NOMO-1 treated with DMSO at 0.1 percent for 48 hours (cell line): Measurements from ENCODE around the gene DZIP1L.
A peak's percentile ranks its signal among the peaks of the same experiment; 100 is the strongest.

Experiments used
- DNase-seq: peaks from one replicate; lab custom pipeline; 2025; ENCODE audit not compliant: unreplicated experiment; lab: John Stamatoyannopoulos, UW

The DZIP1L gene

DNA sequence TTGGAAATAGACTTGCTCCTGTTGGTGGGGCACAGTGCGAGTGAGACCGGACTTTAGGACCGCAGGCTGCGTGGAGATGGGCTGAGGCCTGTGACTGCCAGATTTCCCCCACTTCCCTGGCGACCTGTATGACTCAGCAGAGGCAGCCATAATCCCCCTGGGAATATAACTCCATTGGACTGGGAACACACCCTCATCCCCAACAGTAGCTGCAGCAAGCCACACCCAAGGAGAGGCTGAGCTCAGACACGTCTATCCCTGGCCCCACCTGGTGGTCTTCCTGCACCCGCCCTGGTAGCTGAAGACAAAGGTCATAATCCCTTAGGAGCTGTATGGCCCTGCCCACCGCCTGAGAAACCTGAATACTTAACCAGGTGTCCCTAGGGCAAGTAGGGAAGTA is 42.6 kb downstream of the DZIP1L start:
- DNase-seq = no peak

DNA sequence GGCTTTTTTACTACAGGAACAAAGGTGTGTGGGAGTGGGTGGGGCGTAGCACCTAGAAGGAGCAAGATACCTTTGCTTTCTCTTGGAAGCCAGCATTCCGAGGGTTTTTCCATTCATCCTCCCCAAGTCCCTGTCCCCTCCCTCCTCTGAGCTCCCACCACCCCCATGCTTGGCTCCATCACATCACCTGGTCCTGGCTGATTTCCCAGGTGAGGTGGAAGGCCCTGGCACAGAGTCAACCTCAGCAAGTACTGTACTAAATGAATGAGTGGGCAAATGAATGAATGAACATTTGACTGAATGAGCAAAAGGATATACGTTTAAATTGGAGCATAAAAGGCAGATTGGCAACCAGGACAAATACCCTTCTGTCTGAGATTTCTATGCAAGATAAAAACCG is 45.4 kb downstream of the DZIP1L start:
- no peak for DNase-seq

DNA sequence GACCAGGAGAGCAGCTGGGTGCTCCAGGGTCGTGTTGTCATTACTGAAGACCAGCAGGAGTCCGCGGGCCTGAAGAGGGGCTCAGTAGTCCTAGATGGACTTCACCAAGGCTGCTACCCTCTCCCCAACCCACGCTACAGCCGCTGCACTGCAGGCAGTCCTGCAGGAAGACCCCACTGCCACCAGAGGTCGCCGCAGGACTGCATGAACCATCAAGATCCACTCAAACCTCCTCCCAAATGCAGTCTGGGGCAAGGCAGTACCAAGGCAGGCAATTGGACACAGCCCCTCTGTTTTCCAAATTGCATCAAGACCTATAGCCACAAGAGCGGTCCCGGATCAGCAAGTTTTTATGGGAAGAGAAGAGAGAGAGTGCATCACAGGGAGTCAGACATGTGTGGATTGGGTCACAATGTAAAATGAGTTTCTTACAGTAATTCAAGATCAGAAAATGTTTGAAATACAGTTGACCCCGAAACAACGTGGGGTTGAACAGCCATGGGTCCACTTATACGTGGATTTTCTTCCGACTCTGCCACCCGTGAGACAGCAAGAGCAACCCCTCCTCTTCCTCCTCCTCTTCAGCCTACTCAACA is 46.7 kb downstream of the DZIP1L start:
- peak; percentile 68 for DNase-seq

DNA sequence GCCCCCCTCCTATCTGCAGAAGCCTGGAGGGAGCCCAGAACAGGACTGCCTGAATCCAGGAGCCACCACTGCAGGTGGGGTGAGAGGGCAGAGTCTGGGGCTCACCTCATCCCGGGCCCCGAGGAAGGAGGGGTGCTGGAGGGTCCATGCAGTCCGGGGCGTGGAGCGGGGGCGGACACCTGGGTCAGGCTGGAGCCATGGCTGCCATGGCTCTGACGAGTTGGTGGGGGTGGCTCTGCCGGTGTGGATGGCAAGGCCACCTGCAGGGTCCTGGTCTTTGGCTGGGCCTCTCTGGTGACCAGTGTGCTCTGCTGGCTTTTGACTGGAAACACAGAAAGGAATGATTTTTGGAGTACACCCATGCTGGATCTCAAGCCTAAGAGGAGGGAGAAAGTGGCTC is 47.4 kb downstream of the DZIP1L start:
- no peak for DNase-seq

DNA sequence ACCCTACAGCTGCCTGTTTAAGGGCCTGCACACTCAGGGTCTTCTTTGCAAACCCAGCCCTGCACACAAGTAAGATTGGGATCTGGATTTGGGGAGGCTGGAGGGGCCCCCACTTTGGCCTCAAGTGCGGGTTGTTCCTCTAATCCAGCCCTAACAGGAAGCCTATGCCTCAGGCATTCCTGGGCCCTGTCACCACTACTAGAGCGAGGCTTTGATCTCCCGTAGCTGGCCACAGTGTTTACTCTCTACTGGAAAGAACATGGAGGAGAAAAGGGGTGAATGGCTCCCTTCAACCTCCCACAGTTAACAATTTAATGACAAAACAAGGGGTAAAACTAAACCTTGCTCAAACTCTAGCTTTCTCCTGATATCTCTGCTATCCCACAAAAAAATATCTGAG is 48.4 kb downstream of the DZIP1L start:
- DNase-seq = no peak

DNA sequence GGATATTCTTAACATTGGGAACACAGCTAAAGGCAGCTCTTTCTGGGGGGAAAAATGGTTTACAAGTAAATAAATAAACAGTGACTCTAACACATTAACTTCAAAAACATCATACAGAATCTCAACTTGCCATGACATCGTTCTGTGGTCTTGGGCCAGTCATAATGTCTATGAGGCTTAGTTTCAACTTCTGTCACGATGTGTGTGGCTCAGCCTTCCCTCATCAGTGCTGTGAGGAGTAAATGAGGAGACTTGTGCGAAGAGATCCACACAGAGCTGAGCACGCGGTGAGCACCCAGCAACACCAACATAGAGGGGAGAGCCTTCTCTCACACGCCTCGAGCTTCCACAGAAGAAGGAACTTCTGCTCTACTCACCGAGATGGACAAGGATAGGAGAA is 49.0 kb downstream of the DZIP1L start:
- DNase-seq = no peak

DNA sequence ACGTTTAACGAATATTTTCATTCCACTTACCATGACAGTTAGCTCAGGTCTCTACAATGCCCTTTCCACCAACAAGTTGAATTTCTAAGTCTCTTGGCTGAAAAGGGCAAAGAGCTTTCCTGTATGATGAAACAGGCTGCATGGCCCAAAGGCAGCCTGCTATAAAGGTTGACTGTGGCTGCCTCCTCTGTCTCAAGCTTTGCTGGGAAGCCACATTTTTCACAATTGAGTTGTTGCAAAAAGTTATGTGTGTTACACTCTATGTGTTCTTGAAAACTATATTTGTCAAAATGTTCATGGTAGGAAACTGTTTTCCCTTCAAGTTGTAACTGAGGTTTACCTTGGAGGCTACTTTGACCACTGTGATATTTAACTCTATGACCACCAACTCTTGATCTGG is 49.5 kb downstream of the DZIP1L start:
- DNase-seq = no peak

DNA sequence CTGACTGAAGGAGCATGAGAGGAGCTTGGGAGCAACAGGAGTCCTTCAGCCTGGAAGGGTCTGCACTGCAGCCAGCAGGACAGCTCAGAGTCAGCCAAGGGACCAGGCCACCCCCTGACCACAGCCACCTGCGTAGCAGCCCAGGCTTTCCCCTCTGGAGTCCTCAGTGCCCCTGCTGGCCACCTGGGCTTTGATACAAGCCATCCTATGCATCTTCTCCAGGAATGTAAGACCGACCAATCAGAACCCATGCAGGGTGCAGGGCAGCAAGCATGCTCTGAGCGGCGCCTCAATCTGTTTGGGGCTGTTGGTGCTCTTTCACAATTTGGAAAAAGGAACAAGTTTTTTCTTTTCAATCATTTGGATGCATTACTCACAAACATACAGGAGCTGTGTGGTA is 52.0 kb downstream of the DZIP1L start:
- no peak for DNase-seq

DNA sequence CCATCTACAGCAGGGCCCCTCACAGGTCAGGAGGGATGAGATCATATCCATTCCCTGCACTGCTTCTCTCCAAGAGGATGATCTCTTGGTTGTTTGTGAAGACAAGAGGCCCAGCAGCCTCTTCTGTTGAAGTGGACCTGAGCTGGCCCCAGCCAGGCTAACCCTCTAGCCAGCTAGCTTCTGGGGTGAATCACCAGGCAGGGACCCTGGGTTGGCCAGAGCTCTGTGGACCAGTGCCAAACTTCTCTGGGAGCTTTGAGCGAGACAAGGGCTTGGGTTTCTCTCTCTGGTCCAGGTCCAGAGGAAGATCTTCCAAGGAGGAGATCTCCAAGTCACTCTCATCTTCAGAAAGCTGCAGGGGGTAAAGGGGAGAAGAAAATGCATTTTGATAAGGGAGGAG is 52.8 kb downstream of the DZIP1L start:
- DNase-seq = no peak

DNA sequence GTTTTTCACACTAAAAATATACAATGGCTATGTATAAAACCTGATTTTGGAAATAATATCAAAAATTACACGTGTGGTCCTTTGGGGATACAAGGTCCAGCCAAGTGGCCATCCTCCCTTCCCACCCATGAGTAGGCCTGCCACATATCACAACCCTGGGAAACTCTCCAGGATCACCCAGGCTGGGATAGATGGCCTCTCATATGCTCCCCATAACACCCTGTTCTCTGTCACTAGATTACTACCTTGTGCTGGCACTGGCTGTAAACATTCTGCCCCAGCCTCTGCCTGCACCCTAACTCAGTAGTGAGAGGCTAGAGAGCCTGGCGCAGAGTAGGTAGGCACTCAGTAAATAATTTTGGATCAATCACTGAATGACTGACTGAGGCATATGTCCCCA is 53.4 kb downstream of the DZIP1L start:
- DNase-seq = no peak

DNA sequence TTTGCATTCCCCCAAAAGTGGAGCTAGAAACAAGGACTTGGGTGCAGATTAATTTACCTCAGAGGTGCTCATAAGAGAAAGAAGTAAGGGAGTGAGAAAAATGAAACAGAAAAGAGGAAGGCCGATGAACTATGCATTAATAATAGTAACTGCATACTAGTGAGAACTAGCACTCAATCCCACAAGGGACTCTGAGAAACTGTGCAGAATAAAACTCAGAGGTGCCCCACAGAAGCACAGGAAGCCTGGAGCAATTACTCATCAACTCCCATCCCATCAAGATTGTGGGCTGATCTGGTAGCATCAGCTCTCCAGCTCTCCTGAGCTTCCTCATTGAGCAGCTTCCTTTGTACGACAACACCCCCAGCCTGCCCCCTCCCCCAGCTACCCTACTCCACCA is 54.6 kb downstream of the DZIP1L start:
- DNase-seq = peak; percentile 71

DNA sequence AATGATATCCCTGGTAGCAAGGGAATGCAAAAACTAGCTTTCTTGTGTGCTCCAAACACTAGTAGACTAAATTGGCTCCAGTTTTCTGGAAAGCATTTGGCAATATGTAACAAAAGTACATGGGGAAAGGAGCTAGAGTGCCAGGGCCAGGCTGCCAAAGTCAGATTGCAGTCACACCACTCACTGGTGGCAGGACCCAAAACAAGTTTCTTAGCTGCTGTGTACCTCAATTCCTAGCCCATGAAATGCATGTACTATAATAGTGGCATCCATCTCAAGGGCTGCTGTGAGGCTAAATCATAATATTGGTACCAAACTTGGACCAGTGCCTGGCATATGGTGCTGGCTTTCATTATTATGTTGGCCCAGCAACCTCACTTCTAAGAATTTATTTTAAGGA is 56.1 kb downstream of the DZIP1L start:
- no peak for DNase-seq

DNA sequence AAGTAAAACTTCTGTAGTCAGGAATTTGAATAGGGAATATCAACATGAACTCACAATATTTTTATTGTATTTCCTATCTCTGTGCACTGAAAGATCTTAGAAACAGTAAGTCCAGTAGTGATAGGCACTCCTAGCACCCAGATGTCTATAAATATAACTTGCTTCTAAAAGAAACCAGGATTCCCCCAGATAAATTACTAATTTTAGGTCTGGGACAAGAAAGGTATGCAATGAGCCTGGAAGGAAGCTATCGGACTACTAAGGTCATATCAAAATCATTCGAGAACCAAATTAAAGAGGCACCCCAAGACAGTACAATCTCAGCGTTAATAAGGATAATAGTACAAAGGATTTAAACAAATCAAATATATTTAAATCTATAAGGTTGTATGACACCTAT is 58.0 kb downstream of the DZIP1L start:
- DNase-seq = no peak

DNA sequence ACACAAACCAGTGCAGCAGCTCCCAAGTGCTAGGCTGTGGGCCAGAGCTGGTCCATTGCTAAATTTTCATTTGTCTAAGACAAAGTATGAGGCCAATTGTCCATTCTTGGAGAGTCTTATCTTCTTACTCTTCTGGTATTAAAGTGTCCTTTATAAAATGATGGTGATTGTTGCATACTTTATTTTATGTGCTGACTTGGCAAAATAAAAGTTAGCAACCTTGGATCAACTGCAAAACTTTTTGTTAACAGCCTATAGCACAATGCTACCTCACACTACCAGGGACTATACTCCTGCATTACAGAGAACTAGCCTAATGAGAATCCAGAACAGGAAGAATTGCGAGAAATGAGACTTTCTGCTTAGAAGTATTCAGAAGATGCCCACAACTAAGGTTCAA is 61.4 kb downstream of the DZIP1L start:
- no peak for DNase-seq

DNA sequence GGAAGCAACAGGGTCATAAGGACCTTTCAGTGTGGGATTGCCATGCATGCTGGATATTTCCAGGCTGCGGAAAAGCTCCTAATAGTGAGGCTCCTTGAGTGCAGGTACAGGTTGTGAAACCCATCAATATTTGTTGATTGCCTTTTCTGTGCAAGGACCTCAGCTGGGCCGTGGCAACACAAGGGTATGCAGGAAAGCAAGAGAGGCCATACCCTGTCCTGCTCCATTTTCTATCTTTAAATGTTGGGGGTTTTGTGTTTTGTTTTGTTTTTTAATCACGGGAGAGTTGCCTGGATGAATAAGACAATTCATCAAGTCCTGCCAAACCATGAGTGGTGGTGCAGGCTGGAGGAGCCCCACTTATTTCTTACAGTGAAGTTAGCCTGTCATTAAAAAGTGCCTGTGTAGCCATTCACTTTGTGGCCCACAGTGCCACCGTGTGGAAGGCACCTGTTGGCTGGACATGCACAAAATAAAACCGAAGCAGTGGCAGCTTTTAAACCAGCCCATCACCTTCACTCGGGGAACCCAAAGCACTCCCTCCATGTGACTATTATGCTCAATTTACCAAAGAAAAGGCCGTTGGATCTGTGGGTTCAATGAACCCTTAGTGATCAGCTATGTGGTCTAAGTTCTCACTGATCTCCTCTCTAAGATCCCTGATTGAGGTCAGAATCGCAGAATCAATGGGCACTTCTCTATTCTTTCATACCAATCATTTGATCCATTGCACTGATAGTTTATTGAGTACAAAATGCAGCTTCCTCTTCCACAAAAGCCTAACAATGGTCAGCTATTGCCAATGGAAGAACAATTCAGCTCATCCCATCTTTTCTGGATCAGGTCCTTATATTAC is 63.2 kb downstream of the DZIP1L start:
- DNase-seq = peak; percentile 39

DNA sequence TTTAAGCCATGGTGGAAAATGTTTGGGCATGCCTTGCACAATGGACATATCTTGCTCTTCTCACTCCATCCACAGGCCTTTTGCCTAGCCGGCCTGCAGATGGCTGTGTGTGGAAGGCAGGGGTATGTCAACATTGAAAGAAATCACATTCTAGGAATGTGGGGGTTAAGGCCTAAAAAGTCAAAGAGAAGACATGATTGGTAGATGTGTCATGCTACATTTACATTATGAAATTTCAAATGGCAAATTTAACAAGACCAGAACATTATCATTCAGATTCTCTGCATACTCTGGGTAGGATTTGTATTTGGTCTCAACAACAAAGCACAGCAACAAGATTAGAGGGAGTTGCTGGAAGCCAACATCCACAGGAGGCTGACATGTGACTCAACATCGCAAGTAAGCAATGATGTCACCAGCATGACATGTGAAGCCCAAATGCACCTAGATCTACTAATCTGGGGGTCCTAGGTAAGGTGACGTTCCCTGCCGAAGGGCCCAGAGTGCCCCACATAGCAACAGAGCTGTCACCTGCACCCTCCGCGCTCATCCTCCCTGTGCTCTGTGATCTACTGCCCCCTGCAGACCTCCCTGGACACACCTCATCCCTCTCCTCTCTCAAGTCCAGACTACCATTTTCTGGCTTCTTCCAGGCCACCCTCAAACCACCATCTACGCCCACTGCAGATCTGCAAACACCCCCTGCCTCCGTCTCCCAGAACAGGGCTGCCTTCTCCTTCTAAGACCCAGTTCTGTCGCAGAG is 66.1 kb downstream of the DZIP1L start:
- DNase-seq = no peak

DNA sequence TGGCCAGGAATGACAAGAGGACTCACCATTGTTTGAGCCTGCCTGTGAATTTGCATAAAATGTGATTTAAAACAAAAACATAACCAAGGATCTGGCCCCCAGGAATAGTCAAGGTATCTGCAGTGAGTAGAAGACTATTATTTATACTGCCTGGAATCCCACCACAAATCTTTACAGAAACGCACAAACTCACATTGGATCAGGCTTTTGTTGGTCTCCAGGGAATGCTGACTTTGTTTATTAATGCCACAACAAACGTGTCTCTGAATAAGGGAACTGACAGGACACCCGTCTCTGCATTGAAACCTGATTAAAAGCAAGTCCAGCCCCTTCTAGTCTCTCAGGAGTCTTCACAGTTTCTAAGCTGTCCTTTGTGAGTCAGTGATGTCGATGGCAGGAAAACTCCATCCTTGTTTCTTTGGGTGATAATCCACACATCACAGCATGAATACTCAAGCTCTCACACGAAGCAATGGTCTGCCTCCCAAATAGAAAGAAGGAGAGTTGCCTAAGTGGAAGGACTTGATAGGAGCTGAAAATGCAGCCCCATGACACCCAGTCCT is 67.7 kb downstream of the DZIP1L start:
- no peak for DNase-seq

DNA sequence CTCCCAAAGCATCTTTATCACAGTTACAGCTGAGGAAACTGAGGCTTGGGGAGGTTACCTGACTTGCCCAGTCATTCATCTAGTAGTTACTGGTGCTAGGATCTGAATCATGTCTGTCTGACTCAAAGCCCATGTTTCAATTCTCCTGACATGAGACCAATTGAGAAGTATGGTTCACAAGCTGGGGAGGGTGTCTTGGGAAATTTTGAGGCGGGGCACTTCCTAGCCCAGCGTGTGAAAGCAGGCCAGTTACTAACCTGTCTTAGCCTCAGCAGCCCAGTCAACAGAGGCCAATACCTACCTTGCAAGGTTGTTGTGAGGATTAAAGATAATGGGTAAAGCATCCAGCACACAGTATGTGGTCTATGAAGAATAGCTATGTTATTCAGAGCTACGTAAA is 68.5 kb downstream of the DZIP1L start:
- no peak for DNase-seq

DNA sequence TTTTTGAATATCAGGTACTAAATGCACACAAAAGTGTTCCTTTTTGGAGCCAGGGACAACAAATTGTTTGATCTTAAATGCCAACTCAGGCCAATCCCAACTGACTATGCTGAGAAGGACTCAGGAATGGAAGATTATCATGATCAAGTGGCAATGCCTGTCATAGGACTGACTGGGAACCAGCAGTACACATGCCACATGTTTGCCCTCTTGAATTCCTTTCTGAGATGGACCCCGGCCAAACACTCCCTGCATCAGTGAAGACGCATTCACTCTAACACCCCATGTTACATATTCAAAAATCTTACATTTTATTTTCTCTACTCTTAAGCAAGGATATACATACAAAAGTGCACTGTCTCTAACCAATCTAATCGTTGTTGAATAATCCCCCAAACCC is 69.3 kb downstream of the DZIP1L start:
- no peak for DNase-seq

DNA sequence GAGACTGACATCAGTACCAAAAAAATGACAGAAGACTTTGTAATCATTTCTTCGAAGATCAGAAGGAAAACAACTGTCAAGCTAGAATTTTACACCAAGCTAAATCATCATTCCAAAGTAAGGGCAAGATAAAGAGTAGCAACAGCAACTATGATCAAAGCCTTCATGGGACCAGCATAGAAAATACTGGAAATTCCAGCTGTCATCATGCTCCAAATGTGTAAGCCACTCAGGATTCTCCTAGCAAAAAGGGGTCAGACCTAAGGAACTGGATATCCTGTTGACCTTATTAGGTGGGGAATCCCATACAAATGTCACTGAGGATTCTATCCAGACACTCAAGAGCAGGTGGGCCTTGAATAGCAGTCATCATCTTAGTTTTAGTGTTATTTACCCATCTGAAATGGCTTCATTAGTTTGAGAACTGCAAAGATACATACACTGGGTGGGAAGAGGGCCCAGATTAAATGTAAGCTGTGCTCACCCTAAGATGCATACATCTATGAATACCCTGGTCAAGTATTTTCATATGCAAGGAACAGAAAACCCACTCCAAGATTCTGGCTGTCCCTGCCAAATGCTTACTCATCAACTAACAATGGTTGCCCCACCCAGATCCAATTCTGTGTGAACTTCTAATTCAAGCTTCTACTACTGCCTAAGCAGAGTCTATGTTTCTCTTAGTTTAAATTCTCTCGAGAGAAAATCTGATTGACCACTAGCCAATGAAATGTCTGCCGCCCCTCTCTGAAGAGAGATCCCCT is 72.0 kb downstream of the DZIP1L start:
- DNase-seq = no peak

DNA sequence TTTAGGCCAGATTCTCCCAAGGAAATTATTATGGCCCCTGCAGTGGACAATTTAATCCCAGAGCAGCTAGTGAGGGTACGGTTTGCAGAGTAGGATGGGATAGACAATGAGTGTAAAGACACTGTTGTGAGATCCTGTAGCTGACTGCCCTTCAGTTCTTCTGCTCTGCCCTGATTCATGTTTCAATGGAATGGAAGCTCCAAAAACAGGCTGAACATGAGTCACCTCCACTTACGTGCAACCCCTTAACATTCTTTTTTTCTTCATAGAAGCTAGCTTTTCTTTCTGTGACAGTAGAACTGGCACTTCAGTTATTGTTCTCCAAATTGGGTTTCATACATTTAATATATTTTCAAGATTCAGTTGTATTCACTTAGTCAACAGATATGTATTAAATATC is 73.4 kb downstream of the DZIP1L start:
- DNase-seq = no peak
